NOMO-1 treated with dmso at 0.1 percent for 144 hours (cell line): ENCODE results near the gene IBA57.
"Not testable (repeated sequence)": the region's sequence is repeated elsewhere in the genome, so short reads cannot be mapped to it uniquely, and the experiment has no call there.

ENCODE experiments used
- DNase-seq: peaks from one replicate; lab custom pipeline; 2025; ENCODE audit not compliant: unreplicated experiment; lab: John Stamatoyannopoulos, UW

Gene IBA57

GRCh38 chr1:228210712-228211530 is 45.3 kb downstream of the IBA57 start:
- DNase-seq, result no peak

GRCh38 chr1:228211531-228212414 is 46.2 kb downstream of the IBA57 start:
- no peak for DNase-seq

- DNase-seq, result no peak
These were observed 46.9 kb downstream of the IBA57 start for GRCh38 chr1:228212415-228212965.

- peak; percentile 87 for DNase-seq
These were observed 47.6 kb downstream of the IBA57 start for GRCh38 chr1:228212966-228213844.

GRCh38 chr1:228213917-228214808 is 48.6 kb downstream of the IBA57 start:
- DNase-seq, result no peak

GRCh38 chr1:228214921-228215662 is 49.5 kb downstream of the IBA57 start:
- DNase-seq, result no peak

GRCh38 chr1:228215663-228216116 is 50.1 kb downstream of the IBA57 start:
- no peak for DNase-seq

- DNase-seq, result no peak
These were observed 51.0 kb downstream of the IBA57 start for GRCh38 chr1:228216371-228217320.

GRCh38 chr1:228217551-228218344 is 52.1 kb downstream of the IBA57 start:
- DNase-seq, result no peak

GRCh38 chr1:228218513-228219244 is 53.1 kb downstream of the IBA57 start:
- no peak for DNase-seq

- no peak for DNase-seq
These were observed 53.8 kb downstream of the IBA57 start for GRCh38 chr1:228219245-228219961.

- no peak for DNase-seq
These were observed 54.6 kb downstream of the IBA57 start for GRCh38 chr1:228219962-228220780.

- DNase-seq, result not testable (repeated sequence)
These were observed 55.5 kb downstream of the IBA57 start for GRCh38 chr1:228221097-228221496.

- DNase-seq, result no peak
These were observed 56.9 kb downstream of the IBA57 start for GRCh38 chr1:228222548-228222947.
